WTC11 (cell line): ENCODE results near the gene CHST11. TPM values are rescaled to one million over a fixed set of nuclear protein-coding genes. Genes with fewer than 3 reads are reported as not detected.

ENCODE experiments used
- ATAC-seq: fragments of 200-7000 bp; cut with Tn5 transposase; 2 replicates; pipeline ENCODE4 v1.10.0; 2021; ENCODE audit warnings: mild to moderate bottlenecking, moderate library complexity
- CTCF ChIA-PET: fragments of 300-600 bp; sonication (Branson Sonifier 250); formaldehyde crosslinking; loops from one replicate; lab custom pipeline; 2021; ENCODE audit warnings: antibody characterized with exemption; lab: Charles Lee
- POLR2A ChIA-PET: fragments of 350-600 bp; sonication (Branson Sonifier 250); formaldehyde crosslinking; loops from one replicate; lab custom pipeline; 2021; ENCODE audit warnings: antibody characterized with exemption; lab: Charles Lee
- DNase-seq: peaks from one replicate; pipeline ENCODE4 v3.0.0; 2021; ENCODE audit warnings: low spot score
- H3K27ac Mint-ChIP-seq: 2 replicates; pipeline ENCODE4 v1.8.0; 2021; ENCODE audit warnings: mixed read lengths
- H3K27me3 Mint-ChIP-seq: 2 replicates; pipeline ENCODE4 v1.8.0; 2021; ENCODE audit warnings: low read depth, mild to moderate bottlenecking, moderate library complexity, mixed read lengths
- H3K36me3 Mint-ChIP-seq: 2 replicates; pipeline ENCODE4 v1.8.0; 2021; ENCODE audit warnings: mixed read lengths
- H3K4me1 Mint-ChIP-seq: 2 replicates; pipeline ENCODE4 v1.8.0; 2022; ENCODE audit warnings: mixed read lengths
- H3K4me3 Mint-ChIP-seq: 2 replicates; pipeline ENCODE4 v1.8.0; 2021; ENCODE audit warnings: mild to moderate bottlenecking, moderate library complexity, mixed read lengths
- H3K9me3 Mint-ChIP-seq: 2 replicates; pipeline ENCODE4 v1.8.0; 2021; ENCODE audit warnings: mixed read lengths
- CBFB ChIP-seq: sonication (generic); formaldehyde crosslinking; IDR thresholded peaks from 2 replicates; pipeline ENCODE4 v1.8.1; 2022; ENCODE audit warnings: mild to moderate bottlenecking, low read depth, missing genetic modification reagents
- ELF4 ChIP-seq: sonication (generic); formaldehyde crosslinking; IDR thresholded peaks from 2 replicates; pipeline ENCODE4 v1.8.1; 2022; ENCODE audit warnings: low read depth, mild to moderate bottlenecking, moderate library complexity, missing genetic modification reagents
- FOXK1 ChIP-seq: sonication (generic); formaldehyde crosslinking; IDR thresholded peaks from 2 replicates; pipeline ENCODE4 v1.8.0; 2022; ENCODE audit warnings: mild to moderate bottlenecking, moderate library complexity, missing genetic modification reagents
- HMGA2 ChIP-seq: fragments of 250-450 bp; sonication (Bioruptor Pico); IDR thresholded peaks from 2 replicates; pipeline ENCODE4 v1.4.0; 2021; ENCODE audit warnings: mild to moderate bottlenecking, moderate library complexity
- NR1H2 ChIP-seq: sonication (generic); formaldehyde crosslinking; IDR thresholded peaks from 2 replicates; pipeline ENCODE4 v1.9.0; 2021; ENCODE audit warnings: mild to moderate bottlenecking, moderate library complexity, missing genetic modification reagents
- SOX15 ChIP-seq: fragments of 250-450 bp; sonication (Bioruptor Pico); IDR thresholded peaks from 2 replicates; pipeline ENCODE4 v1.9.0; 2021; ENCODE audit warnings: mild to moderate bottlenecking
- ZNF219 ChIP-seq: sonication (generic); formaldehyde crosslinking; IDR thresholded peaks from 2 replicates; pipeline ENCODE4 v1.8.0; 2023; ENCODE audit warnings: missing genetic modification reagents, mild to moderate bottlenecking, borderline replicate concordance
- ZNF396 ChIP-seq: fragments of 250-450 bp; sonication (Bioruptor Pico); IDR thresholded peaks from 2 replicates; pipeline ENCODE4 v1.8.0; 2021; ENCODE audit warnings: mild to moderate bottlenecking, moderate library complexity, borderline replicate concordance
- total RNA-seq: library from RNA; stranded (reverse); gene quantifications from 3 replicates; pipeline ENCODE4 v1.2.3, GENCODE V29; 2021
- TF ChIP-seq, protein P1 (sequence below): sonication (generic); formaldehyde crosslinking; IDR thresholded peaks from 2 replicates; pipeline ENCODE4 v1.8.1; 2023; ENCODE audit warnings: mild to moderate bottlenecking, missing genetic modification reagents, moderate library complexity
- TF ChIP-seq, protein P2 (sequence below): fragments of 250-450 bp; sonication (Bioruptor Pico); IDR thresholded peaks from 2 replicates; pipeline ENCODE4 v1.9.0; 2021; ENCODE audit warnings: mild to moderate bottlenecking
- TF ChIP-seq, protein P3 (sequence below): fragments of 250-450 bp; sonication (Bioruptor Pico); IDR thresholded peaks from 2 replicates; pipeline ENCODE4 v1.9.0; 2021; ENCODE audit warnings: mild to moderate bottlenecking, borderline replicate concordance
- TF ChIP-seq, protein P4 (sequence below): sonication (generic); formaldehyde crosslinking; IDR thresholded peaks from 2 replicates; pipeline ENCODE4 v1.8.0; 2022; ENCODE audit warnings: mild to moderate bottlenecking, missing genetic modification reagents
- TF ChIP-seq, protein P5 (sequence below): fragments of 250-450 bp; sonication (Bioruptor Pico); conservative IDR thresholded peaks from 2 replicates; pipeline ENCODE4 v1.9.0; 2021; ENCODE audit warnings: mild to moderate bottlenecking
- TF ChIP-seq, protein P6 (sequence below): sonication (generic); formaldehyde crosslinking; IDR thresholded peaks from 2 replicates; pipeline ENCODE4 v1.8.1; 2023; ENCODE audit warnings: mild to moderate bottlenecking, missing genetic modification reagents, moderate library complexity

CHST11 gene
- total RNA-seq, 1 experiment from 2014 or later = 24.2 TPM

DNA sequence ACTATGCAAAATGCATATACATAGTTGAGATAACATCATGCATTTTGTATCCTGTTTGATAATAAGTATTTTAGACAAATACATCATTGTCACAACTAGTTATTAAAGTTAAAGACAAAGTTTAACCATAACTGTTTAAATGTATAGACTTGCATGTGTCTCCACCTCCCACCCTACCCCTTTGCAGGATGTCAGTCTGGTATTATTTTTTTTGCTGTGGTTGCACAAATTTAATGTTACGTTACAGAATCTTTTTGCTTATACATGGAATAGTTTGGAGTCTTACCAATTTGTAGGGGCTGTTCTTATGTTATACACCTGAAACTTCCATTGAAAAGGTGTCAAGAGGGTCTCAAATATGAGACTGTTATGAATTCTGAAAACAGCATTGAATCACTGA, 5.6 kb downstream of the CHST11 start (continued):
- no peak for TF ChIP-seq CBFB (CRISPR knock-in tag)
- TF ChIP-seq, protein P1, sequence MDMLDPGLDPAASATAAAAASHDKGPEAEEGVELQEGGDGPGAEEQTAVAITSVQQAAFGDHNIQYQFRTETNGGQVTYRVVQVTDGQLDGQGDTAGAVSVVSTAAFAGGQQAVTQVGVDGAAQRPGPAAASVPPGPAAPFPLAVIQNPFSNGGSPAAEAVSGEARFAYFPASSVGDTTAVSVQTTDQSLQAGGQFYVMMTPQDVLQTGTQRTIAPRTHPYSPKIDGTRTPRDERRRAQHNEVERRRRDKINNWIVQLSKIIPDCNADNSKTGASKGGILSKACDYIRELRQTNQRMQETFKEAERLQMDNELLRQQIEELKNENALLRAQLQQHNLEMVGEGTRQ (CRISPR knock-in tag) = no peak
- TF ChIP-seq, protein P2, sequence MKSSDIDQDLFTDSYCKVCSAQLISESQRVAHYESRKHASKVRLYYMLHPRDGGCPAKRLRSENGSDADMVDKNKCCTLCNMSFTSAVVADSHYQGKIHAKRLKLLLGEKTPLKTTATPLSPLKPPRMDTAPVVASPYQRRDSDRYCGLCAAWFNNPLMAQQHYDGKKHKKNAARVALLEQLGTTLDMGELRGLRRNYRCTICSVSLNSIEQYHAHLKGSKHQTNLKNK = no peak
- TF ChIP-seq FOXK1 (CRISPR knock-in tag) = no peak
- no peak for TF ChIP-seq SOX15 (CRISPR knock-in tag)
- TF ChIP-seq NR1H2 = no peak
- no peak for TF ChIP-seq ZNF396
- TF ChIP-seq, protein P3, sequence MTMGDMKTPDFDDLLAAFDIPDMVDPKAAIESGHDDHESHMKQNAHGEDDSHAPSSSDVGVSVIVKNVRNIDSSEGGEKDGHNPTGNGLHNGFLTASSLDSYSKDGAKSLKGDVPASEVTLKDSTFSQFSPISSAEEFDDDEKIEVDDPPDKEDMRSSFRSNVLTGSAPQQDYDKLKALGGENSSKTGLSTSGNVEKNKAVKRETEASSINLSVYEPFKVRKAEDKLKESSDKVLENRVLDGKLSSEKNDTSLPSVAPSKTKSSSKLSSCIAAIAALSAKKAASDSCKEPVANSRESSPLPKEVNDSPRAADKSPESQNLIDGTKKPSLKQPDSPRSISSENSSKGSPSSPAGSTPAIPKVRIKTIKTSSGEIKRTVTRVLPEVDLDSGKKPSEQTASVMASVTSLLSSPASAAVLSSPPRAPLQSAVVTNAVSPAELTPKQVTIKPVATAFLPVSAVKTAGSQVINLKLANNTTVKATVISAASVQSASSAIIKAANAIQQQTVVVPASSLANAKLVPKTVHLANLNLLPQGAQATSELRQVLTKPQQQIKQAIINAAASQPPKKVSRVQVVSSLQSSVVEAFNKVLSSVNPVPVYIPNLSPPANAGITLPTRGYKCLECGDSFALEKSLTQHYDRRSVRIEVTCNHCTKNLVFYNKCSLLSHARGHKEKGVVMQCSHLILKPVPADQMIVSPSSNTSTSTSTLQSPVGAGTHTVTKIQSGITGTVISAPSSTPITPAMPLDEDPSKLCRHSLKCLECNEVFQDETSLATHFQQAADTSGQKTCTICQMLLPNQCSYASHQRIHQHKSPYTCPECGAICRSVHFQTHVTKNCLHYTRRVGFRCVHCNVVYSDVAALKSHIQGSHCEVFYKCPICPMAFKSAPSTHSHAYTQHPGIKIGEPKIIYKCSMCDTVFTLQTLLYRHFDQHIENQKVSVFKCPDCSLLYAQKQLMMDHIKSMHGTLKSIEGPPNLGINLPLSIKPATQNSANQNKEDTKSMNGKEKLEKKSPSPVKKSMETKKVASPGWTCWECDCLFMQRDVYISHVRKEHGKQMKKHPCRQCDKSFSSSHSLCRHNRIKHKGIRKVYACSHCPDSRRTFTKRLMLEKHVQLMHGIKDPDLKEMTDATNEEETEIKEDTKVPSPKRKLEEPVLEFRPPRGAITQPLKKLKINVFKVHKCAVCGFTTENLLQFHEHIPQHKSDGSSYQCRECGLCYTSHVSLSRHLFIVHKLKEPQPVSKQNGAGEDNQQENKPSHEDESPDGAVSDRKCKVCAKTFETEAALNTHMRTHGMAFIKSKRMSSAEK (CRISPR knock-in tag) = no peak
- no peak for TF ChIP-seq ZNF219 (CRISPR knock-in tag)

DNA sequence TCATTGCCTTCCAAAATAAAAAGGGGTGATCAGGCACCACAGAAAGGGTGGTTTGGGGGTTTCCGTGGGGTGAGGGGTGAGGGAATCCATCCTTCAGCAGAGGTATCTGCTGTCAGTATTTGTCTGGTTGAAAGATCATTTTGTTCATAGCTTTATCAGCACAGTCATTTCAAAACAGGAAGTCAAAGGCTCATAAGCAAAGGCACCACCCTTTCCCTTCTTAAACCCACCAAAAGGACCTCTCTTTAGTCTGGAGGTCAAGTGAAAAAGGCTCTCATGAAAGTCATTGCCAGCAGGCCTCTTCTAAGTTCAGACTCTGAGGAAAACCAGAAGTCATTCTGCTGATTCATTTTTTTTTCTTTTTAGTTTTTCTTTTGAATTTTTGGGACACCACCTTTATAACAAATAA, 6.2 kb downstream of the CHST11 start:
- ATAC-seq (no peak), DNase-seq (no peak)
- Mint-ChIP-seq H3K27ac (peak overlapping the region; percentile 34; the same call in 1 of the 2 replicates), H3K36me3 (no peaks in the 10 kb centered on the region), H3K9me3 (no peaks in the 10 kb centered on the region), H3K4me3 (no peak overlapping the region), H3K4me1 (peaks cover 32% of the 10 kb centered on the region), H3K27me3 (peaks cover 19% of the 10 kb centered on the region)
- TF ChIP-seq, protein P4, sequence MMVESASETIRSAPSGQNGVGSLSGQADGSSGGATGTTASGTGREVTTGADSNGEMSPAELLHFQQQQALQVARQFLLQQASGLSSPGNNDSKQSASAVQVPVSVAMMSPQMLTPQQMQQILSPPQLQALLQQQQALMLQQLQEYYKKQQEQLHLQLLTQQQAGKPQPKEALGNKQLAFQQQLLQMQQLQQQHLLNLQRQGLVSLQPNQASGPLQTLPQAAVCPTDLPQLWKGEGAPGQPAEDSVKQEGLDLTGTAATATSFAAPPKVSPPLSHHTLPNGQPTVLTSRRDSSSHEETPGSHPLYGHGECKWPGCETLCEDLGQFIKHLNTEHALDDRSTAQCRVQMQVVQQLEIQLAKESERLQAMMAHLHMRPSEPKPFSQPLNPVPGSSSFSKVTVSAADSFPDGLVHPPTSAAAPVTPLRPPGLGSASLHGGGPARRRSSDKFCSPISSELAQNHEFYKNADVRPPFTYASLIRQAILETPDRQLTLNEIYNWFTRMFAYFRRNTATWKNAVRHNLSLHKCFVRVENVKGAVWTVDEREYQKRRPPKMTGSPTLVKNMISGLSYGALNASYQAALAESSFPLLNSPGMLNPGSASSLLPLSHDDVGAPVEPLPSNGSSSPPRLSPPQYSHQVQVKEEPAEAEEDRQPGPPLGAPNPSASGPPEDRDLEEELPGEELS (CRISPR knock-in tag) = no peak
- no peak for TF ChIP-seq ELF4 (CRISPR knock-in tag)
- no peak for TF ChIP-seq HMGA2 (CRISPR knock-in tag)
- TF ChIP-seq ZNF219 (CRISPR knock-in tag) = no peak
- no peak for TF ChIP-seq SOX15 (CRISPR knock-in tag)
- TF ChIP-seq, protein P5, sequence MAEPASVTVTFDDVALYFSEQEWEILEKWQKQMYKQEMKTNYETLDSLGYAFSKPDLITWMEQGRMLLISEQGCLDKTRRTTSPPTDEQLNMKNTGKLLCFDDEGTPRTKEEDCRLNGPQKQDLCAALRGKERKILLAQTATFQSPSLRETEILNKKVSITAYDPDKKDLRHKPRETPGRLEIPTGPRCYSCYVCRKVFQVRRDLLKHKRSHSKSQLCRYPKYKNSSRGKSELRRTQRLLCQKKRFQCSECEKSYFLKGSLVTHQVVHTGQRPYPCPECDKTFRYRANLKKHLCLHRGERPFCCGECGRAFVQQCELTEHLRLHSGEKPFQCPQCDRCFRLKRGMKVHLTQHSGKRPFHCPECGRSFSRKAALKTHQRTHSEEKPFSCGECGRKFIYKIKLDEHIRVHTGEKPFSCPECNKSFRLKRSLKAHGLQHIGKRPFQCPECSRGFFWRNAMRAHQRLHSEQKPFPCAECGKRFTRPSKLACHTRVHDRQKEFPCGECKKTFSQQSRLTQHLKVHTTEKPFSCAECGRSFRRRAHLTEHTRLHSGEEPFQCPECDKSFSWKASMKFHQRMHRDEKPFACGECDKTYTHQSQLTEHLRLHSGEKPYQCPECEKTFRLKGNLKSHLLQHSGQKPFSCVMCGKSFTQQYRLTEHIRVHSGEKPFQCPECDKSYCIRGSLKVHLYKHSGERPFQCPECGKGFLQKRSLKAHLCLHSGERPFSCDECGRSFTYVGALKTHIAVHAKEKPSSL = no peak
- TF ChIP-seq, protein P6, sequence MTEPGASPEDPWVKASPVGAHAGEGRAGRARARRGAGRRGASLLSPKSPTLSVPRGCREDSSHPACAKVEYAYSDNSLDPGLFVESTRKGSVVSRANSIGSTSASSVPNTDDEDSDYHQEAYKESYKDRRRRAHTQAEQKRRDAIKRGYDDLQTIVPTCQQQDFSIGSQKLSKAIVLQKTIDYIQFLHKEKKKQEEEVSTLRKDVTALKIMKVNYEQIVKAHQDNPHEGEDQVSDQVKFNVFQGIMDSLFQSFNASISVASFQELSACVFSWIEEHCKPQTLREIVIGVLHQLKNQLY = no peak
- ChIA-PET CTCF (no interaction called here), POLR2A (no interaction called here)
